Muscle of arm (tissue), 12 donors: ENCODE results near the gene IFITM2. TPM values are rescaled to one million over a fixed set of nuclear protein-coding genes. Genes with fewer than 3 reads are reported as not detected.
"Not testable (repeated sequence)": the region's sequence is repeated elsewhere in the genome, so short reads cannot be mapped to it uniquely, and the experiment has no call there.

ENCODE experiments used
- DNase-seq: peaks from one replicate; pipeline ENCODE4 v3.0.0-alpha.2; 2013
- polyA plus RNA-seq, 12 donors: library from polyadenylated mRNA; unstranded; fragments of 120-200 nt; gene quantifications; one replicate each; pipeline ENCODE4 v1.2.1, GENCODE V29; 2013; ENCODE audit not compliant: insufficient read length in 12 of 12

The IFITM2 gene
- polyA plus RNA-seq, 12 donors = 47.9 to 173 (median 75.0) TPM; not detected in 1

- DNase-seq = no peak
Measured at GRCh38 chr11:279966-280705, 27.5 kb upstream of the IFITM2 start.

- no peak for DNase-seq
Measured at GRCh38 chr11:280706-281485, 26.7 kb upstream of the IFITM2 start.

- no peak for DNase-seq
Measured at GRCh38 chr11:281486-282161, 26.0 kb upstream of the IFITM2 start.

GRCh38 chr11:282171-282570, 25.4 kb upstream of the IFITM2 start:
- no peak for DNase-seq

- DNase-seq = no peak
Measured at GRCh38 chr11:282630-283360, 24.8 kb upstream of the IFITM2 start.

GRCh38 chr11:283405-284104, 24.1 kb upstream of the IFITM2 start:
- DNase-seq = no peak

GRCh38 chr11:284105-285020, 23.3 kb upstream of the IFITM2 start:
- DNase-seq = no peak

- no peak for DNase-seq
Measured at GRCh38 chr11:285021-285893, 22.4 kb upstream of the IFITM2 start.

GRCh38 chr11:285894-286220, 21.8 kb upstream of the IFITM2 start:
- no peak for DNase-seq

- not testable (repeated sequence) for DNase-seq
Measured at GRCh38 chr11:286977-287820, 20.4 kb upstream of the IFITM2 start.

- DNase-seq = no peak
Measured at GRCh38 chr11:287821-288477, 19.7 kb upstream of the IFITM2 start.

- DNase-seq = no peak
Measured at GRCh38 chr11:288478-289397, 18.9 kb upstream of the IFITM2 start, which contains the start of gene PGGHG. Gene PGGHG (plus strand): TSS chr11:289126. CDS start chr11:289817, 691 bp downstream.

- DNase-seq = no peak
Measured at GRCh38 chr11:289398-289711, 18.3 kb upstream of the IFITM2 start.

GRCh38 chr11:289712-290620, 17.6 kb upstream of the IFITM2 start:
- no peak for DNase-seq

GRCh38 chr11:290621-291231, 16.9 kb upstream of the IFITM2 start:
- DNase-seq = no peak
